Stimulated activated CD8-positive, alpha-beta memory T cell treated with anti-CD3 and anti-CD28 coated beads, Interleukin-4, amount 100 ng/mL, for 1 hour (primary cell): ENCODE results near the gene STRN.

Experiments
- DNase-seq, 2 donors: peaks; one replicate each; pipeline ENCODE4 v3.0.0-alpha.2; 2020; ENCODE audit warnings: low read depth in 2 of 2, low spot score in 1 of 2

STRN gene

DNA sequence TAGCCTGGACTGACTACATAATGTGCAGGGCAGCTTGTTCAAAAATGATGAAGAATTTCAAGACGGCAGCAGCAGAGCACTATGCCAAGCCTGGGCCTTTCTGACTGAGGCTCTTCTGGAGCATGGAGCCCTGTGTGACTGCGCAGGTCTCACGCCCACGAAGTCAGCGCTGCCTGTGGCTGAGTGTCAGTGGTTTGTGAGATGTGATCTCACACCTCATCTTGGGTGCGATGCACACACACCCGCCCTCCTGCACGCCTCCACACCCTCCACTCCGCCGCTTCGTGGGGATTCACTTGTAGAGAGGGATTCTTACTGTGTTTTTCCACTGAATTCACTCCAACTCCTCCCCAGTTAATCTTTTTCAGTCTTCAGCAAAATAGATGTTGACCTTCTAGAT is 166.0 kb downstream of the STRN start:
- DNase-seq, result peak in 1 of 2 donors; percentile 25

DNA sequence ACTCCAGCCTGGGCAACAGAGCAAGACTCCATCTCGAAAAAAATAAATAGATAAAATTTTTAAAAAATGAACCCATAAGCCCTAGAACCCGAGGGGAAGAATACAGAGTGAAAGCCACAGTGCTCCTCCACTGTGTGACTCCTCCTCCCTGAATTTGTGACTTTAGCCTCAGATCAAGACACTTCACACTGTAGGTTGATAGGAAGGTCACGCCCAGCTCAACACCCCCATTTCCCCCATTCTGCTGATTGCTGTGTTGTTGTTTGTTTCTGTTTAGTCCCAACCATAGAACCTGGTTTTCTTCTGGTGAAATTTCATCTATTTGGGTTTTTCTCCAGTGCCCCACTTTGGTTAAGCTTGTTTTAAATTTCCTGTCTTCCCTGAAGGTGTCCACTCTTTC is 167.6 kb downstream of the STRN start:
- DNase-seq, result no peak

DNA sequence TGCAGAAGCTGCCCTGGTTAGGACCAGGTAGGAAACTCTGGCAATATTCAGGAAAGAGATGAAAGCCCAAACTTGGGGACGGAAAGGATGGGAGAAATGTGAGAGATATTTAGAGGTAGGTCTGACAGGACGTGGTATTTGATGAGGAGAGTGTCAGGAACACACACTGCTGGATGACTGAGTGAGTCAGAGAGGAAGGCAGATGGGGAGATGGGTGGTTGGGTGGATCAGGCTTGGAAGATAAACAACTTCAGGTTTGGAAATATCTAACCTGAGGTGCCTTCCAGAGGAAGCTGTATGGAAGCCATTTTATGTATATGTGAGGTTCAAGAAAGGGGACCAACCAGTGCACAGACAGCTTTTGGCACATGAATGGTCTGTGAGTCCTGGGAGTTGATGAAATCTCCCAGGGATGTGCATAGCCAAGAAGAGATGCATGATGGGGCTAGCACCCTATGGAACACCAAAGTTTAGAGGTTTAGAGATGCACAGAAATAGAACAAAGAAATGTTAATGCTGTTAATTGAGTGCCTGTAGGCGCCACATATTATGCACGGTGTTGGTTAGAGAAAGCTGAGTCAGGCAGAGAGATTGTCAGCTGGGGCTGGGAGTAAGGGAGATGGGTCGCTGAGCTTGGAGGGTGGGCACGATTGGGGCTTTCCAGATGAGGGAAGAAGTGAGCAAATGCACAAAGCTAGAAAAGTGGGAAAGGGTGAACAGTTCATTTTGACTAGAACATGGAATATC is 168.8 kb downstream of the STRN start:
- DNase-seq, result no peak
